PC-9 (cell line): ENCODE results near the gene TEX30.

Experiments used
- CTCF ChIP-seq: fragments of 200-600 bp; sonication (generic); conservative IDR thresholded peaks from 2 replicates; pipeline ENCODE4 v1.6.1; 2017; ENCODE audit warnings: mixed run types, antibody characterized with exemption, mild to moderate bottlenecking, moderate library complexity
- EZH2 ChIP-seq: fragments of 200-600 bp; sonication (generic); IDR thresholded peaks from 2 replicates; pipeline ENCODE4 v1.8.0; 2017; ENCODE audit warnings: antibody characterized with exemption, low read depth

DNA sequence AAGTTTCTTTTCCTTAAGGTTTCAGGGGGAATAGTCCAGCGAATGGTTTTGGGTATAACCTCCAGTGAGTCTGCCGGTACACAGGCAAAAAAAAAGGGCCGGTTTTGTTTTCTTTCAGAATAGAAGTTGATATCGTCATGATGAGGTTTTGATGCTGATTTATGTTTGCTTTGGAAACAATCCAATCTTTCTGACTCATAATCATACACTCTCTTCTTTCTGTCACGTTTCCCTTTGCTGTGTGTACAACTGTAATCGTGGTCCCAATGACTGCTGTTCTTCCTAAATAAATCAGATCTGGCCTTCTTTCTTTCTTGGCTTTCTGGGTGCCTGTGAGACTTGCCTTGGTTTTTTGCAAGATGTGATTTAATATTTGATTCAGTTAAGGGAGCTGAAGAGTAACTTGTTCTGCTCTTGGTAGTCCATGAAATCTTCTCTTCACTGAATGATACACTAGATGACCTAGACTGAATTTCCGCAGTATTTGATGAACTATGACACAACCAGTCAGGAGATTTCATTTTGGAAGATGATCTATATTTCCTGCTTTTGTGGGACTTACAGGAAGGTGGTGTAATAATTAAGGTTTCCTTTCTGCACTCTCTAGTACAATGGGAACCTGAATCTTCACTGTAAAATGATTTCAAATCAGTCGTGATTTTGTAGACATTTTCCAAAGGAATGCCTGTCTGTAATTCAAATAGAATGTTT is 43.9 kb downstream of the TEX30 start:
- no peak for TF ChIP-seq CTCF
- TF ChIP-seq EZH2: no peak
